Retinal pigment epithelial cell (primary cell): ENCODE data around the gene CST9.
A peak's percentile ranks its signal among the peaks of the same experiment; 100 is the strongest.

Source experiments
- DNase-seq: peaks from one replicate; pipeline ENCODE4 v3.0.0-alpha.2; 2010; ENCODE audit warnings: low read depth
- H3K4me3 ChIP-seq: 2 replicates; pipeline ENCODE4 v1.5.1; 2011; ENCODE audit warnings: mild to moderate bottlenecking, low read length, control low read depth, moderate library complexity
- CTCF ChIP-seq: conservative IDR thresholded peaks from 2 replicates; pipeline ENCODE4 v1.5.1; 2011; ENCODE audit warnings: low read depth, low read length, control low read depth, inconsistent platforms

Gene CST9

DNA sequence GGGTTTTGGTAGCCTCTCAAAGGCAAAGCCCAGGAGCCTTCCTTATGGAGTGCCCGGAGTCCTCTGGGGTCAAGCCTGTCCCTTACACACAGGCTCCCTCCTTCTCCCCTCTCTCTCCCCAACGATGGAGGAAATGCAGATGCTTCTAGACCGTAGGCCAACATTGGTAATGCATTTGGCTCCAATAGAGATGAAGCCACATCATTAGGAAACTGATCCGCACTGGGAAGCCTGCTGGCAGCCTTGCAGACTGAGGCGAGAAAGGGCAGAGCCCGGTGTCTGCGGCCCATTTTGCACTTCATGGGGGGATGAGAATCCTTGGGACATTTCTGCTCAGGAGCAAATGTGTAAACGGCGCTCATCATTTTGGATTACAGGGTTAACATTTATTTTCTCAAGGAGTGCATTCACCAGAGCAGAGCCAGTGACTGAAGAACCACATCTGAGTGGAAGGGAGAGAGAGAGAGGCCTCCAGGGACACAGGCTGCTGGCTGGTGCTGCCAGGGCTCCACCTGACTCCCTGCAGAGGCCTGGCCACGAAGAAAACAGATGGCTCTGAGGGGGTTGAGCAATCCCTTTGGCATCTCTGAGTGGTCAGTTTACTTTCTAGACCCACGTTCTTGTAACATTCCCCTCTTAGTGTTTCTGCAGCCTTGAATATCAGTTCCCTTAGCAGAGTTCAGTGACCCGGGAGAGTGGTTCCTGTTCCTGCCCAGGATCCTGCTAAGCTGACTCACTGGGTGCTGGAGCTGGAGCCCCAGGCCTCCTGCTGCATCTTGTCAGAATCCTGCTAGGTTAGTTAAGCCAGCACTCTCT lies 36.4 kb upstream of the CST9 start:
- TF ChIP-seq CTCF: no peak
- H3K4me3 ChIP-seq: no peak overlapping the region
- DNase-seq: no peak

- no peak for TF ChIP-seq CTCF
- DNase-seq: no peak
- no peak overlapping the region for H3K4me3 ChIP-seq
These were observed 35.3 kb upstream of the CST9 start for GRCh38 chr20:23640671-23641667.

DNA sequence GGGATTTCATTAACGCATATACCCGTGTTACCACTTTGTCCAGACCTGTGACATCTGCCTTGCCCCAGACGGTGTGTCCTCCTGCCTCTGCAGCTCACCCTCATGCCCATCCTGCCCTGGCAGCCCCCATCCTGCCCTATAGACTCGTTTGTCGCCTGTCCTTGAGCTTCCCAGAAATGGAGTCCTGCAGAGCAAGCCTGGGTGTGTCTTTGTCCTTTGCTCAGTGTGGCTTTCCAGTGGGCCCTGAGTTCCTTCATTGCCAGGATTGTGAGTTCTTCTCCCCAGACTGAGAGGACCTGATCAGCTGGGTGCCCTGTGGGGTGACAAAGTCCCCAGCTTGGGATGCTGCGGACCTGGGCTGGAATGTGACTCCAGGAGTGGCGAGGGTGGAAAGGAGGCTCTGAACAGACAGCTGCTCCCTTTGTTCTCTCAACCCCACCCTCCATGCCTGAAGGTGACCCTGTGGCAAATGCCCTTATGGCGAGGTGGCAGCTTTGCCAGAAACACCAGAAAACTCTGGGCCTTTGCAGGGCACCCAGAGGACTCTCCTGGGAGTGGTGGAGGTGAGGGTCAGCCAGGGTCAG lies 34.4 kb upstream of the CST9 start:
- no peak for TF ChIP-seq CTCF
- no peak overlapping the region for H3K4me3 ChIP-seq
- no peak for DNase-seq

DNA sequence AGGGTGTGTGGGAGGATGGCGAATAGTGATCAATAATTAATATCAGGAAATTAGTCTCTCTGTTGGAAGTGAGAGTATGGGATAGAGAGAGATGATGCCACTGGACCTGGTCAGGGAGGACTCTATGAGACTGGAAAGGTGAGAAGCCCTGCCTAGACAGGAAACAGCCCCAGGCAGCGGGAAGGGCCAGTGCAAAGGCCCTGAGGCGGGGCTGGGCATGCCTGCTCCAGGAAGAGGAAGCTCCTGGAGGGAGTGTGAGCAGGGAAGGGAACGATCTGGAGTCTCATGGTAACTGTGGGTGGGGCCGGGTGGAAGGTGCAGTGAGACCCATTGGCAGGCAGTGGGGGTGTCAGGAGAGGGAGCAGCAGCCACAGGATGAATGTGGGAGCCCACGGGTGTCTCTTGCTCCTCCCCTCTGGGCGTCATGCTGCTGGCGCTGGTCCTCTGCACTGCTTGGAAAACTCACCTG lies 33.8 kb upstream of the CST9 start:
- no peak for TF ChIP-seq CTCF
- DNase-seq: no peak
- no peak overlapping the region for H3K4me3 ChIP-seq

- H3K4me3 ChIP-seq: no peak overlapping the region
- no peak for TF ChIP-seq CTCF
- DNase-seq: no peak
These were observed 32.6 kb upstream of the CST9 start for GRCh38 chr20:23638309-23638708.

GRCh38 chr20:23637282-23638221 lies 31.8 kb upstream of the CST9 start, which contains the start of gene CST3:
TSS of gene CST3 (minus strand) at chr20:23637955. CDS start at chr20:23637862, 93 bp downstream.
- DNase-seq: peak; percentile 52
- no peak for TF ChIP-seq CTCF
- peak within 1 kb of the TSS; percentile 71 for H3K4me3 ChIP-seq
